Epithelial cell of esophagus (primary cell): Measurements from ENCODE around the gene TMEM165.
A peak's percentile ranks its signal among the peaks of the same experiment; 100 is the strongest.

ENCODE experiments used
- DNase-seq: peaks from one replicate; pipeline ENCODE4 v3.0.0; 2010; ENCODE audit warnings: low read depth
- H3K4me3 ChIP-seq: 2 replicates; pipeline ENCODE4 v1.5.1; 2011; ENCODE audit warnings: mild to moderate bottlenecking, low read length, control low read depth
- CTCF ChIP-seq: IDR thresholded peaks from 2 replicates; pipeline ENCODE4 v1.5.1; 2011; ENCODE audit warnings: low read depth, mild to moderate bottlenecking, low read length, control low read depth, inconsistent platforms; ENCODE audit not compliant: insufficient read depth; ENCODE audit errors: missing control alignments

The TMEM165 gene

DNA sequence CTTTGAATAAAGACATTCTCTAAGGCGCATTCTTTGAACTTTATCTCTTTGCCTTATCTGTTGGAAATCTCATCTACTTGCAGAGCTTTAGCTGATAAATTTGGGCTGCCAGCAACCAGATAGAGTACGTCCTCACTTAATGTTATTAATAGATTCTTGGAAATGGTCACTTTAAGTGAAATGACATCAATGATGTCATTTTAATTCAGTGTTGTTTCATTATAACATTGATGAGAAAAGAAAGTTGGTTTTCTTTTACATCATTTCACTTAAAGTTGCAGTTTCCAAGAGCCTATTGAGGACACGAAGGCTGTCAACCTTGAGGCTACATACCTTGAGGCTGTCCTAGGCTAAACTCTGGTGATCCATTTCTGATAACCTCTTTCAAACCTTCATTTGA lies 9.3 kb downstream of the TMEM165 start:
- no peak for TF ChIP-seq CTCF
- no peak overlapping the region for H3K4me3 ChIP-seq

DNA sequence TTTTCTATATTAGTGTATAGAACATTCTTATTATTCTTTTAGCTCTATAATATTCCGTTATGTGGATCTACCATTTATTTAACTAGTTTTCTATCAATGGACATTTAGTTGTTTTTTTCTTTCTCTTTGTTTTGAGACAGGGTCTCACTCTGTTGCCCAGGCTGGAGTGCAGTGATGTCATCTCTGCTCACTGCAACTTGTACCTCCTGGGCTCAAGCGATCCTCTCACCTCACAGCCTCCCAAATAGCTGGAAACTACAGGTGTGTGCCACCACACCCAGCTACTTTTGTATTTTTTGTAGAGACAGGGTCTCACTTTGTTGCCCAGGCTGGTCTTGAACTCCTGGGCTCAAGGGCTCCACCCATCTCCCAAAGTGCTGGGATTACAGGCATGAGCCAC lies 10.8 kb downstream of the TMEM165 start:
- H3K4me3 ChIP-seq, result no peak overlapping the region
- no peak for TF ChIP-seq CTCF
- no peak for DNase-seq

More for the DNA sequence above, 9.3 kb downstream of the TMEM165 start:
- DNase-seq, result no peak

- no peak overlapping the region for H3K4me3 ChIP-seq
- TF ChIP-seq CTCF, result no peak
- DNase-seq, result no peak
Measured at GRCh38 chr4:55407119-55407518, 11.4 kb downstream of the TMEM165 start.

DNA sequence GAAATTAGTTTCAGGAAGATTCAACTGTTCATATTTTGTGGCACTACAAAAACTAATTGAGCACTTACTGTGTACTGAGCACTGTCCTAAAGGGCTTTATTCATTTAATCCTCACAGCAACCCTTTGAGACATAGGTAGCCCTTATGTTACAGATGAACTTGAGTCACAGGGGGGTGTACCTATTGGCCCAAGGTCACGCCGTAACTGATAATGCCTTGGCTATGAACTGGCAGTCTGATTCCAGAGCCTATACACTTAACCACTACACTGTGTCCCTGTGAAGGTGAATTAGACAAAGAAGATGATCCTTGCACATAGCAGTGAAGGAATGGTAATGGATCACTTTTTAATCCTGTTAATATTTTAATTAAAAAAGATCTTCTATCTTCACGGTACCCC lies 12.0 kb downstream of the TMEM165 start:
- no peak overlapping the region for H3K4me3 ChIP-seq
- no peak for DNase-seq
- TF ChIP-seq CTCF, result no peak

- no peak overlapping the region for H3K4me3 ChIP-seq
- no peak for TF ChIP-seq CTCF
- DNase-seq, result no peak
Measured at GRCh38 chr4:55409468-55410171, 13.9 kb downstream of the TMEM165 start.

GRCh38 chr4:55410431-55410830 lies 14.7 kb downstream of the TMEM165 start:
- TF ChIP-seq CTCF, result no peak
- no peak for DNase-seq
- no peak overlapping the region for H3K4me3 ChIP-seq

GRCh38 chr4:55411621-55412020 lies 15.9 kb downstream of the TMEM165 start:
- H3K4me3 ChIP-seq, result no peak overlapping the region
- peak; percentile 45 for DNase-seq
- no peak for TF ChIP-seq CTCF
